Occipital lobe (tissue), 2 donors: Measurements from ENCODE around the gene EFNB1. TPM values are rescaled to one million over a fixed set of nuclear protein-coding genes. Genes with fewer than 3 reads are reported as not detected.

Experiments used
- DNase-seq: peaks from one replicate; lab custom pipeline; 2025; lab: John Stamatoyannopoulos, UW
- total RNA-seq: library from RNA; depleted of rRNA; stranded (reverse); fragments of >200 nt; gene quantifications from one replicate; pipeline ENCODE4 v1.2.3, GENCODE V29; 2014

EFNB1 gene
- total RNA-seq, 1 donor from 2014 or later: 22.3 TPM

DNA sequence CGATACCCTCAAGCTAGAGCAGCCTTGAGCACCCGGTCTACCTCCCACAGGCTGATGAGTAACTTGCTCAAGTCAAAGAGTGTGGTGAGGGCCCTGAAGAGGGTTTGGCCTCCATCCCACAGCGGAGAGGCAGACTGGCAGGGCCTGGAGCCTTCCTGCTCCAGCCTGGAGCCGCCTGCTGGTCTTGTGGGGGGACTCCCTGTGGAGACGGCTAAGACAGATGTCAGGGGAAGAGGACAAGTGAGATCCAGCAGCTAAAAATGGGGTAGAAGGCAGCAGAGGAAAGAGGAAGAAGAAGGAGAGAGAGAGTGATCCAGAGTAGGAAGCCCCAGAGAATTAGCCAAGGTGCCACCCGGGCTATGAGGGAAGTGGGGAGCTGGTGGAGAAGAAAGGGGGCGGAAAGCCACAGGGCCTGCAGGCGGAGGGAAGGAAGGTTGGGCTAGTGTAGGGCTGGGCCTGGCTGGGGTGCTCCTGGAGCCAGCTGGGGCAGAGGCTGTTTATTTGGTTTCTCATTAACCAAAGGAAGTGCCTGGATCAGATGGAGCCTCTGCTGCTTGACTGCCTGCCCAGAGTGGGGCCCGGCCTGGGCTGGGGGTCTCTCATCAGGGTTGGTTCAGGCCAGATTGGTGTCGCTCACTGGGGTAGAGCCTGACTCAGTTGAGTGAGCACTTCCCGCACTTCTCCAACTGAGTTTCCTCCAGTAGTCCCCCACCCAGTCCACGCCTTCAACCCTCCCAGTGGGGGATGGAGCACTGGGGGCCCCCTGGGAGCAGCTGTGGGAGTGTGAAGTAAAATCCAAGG is 14.2 kb downstream of the EFNB1 start:
- DNase-seq: no peak

DNA sequence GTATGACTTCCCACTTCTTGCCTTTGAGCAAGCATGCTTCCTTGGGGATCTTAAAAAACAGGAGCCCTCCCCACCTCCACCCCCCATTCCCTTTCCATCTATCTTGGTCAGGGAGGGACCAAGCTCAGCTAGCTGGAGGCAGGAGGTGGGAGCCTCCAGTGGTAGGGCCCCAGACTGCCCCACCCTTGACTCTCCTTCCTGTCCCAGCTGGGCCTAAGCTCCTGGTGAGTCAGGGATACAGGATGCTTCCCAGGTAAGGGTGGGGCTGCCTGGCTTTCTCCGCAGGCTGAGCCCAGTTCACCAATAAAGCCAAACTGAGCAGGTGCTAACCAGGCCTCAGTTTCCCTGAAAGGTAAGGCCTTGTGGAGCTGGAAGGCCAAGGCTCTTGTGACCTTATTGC is 15.2 kb downstream of the EFNB1 start:
- DNase-seq: no peak

DNA sequence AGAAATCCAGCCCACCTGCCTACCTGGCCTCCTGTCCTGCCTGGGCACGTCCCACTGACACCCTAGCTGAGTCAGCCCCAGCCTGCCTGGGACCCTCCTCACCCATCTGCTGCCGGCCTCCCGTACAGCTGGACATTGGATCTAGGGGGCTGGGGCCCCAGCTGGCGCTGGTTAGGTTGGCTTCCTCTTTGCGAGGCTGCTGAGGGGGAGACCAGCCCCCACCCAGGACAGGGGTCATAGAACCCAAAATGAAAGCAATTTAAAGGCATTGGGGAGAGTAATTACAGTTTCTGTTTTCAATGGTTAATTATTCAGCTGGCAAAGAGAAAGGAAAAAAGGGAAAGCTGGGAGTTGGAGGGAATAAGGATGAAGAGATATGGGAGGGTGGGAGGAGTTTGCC is 15.8 kb downstream of the EFNB1 start:
- no peak for DNase-seq

DNA sequence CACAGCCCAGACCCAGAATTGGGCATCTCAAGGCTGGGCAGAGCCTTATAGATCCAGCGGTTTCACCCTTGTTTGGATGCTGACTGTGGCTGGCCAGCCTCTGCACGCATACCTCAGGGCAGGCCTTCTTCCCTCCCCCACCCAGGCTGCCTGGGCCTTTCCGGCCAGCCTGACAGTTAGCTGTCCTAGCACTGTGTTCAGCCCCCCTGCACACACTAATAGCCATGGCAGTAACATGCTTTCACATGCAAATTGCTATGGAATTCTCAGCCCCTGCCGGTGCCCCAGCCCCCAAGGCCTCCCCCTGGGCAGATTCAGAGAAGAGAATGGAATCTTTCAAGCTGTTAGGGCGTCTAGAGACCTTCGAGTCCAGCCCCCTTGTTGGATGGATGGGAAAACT is 17.7 kb downstream of the EFNB1 start:
- no peak for DNase-seq

DNA sequence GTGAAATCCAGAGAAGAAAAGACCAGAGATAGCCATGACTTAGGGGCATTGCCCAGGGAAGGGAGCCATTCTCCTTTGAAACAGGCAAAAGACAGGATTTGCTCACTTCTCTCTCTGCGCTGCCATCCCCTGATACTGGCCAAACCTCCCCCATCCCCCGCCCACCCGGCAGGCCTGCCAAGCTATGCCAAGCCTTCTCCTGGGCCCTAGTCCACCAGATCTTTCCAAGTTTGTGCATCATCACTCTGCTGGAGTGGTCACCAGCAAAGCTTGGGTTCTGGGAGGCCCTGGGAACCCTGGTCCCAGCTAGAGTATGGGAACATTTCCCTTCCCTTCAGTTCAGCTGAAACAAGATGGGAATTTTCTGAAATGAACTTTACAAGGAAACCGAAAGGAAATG is 18.4 kb downstream of the EFNB1 start:
- no peak for DNase-seq

DNA sequence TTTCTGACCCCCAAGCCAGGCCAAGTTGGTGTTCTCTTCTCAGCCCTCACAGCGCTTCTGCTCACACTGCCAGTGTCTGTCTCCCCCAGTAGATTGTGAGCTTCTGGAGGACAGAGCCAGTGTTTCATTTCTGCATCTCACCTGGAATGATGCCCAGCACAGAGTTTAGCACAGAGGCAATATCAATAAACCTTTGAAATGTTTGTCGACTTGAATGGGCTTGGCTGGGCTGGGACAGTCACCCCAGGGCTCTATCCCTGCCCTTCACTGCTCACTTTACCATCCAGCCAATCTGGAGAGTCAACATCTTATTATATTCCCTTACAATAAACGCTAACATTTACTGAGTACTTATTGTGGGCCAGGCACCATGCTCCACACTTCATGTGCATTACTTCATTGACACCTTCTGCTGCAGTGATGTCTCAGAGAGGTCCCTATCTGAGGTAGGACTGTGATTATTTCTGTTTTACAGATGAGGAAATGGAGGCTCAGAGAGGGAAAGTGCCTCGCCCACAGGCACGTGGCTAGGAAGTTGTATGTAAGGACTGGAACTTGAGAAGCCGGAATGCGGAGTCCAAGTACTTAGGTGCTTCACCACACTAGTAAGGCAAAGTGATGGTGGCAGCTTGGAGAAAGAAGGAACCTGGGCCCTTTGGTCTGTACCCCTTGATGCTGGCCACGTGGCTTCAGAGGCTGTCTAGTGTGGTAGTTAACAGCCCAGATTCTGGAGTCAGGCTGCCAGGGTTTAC is 19.5 kb downstream of the EFNB1 start:
- DNase-seq: no peak

DNA sequence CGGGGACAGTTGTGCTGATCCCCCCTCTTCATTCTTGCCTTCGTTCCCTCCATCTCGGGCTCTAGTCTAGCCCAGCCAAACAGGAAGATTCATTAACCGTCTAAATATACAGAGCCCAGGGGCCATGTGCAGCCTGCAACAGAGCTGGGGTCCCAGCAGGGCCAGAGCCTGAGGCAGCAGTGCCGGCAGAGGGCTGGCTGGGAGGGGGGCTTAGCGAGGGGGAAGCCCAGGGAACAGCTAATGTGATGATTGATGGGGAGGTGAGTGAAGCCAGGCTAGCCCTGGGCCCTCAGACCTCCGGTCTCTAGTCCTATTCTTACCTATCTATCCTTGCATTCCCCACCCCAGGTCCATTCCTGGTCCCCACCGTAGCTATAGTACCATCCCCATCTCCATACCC is 22.3 kb downstream of the EFNB1 start:
- DNase-seq: no peak

DNA sequence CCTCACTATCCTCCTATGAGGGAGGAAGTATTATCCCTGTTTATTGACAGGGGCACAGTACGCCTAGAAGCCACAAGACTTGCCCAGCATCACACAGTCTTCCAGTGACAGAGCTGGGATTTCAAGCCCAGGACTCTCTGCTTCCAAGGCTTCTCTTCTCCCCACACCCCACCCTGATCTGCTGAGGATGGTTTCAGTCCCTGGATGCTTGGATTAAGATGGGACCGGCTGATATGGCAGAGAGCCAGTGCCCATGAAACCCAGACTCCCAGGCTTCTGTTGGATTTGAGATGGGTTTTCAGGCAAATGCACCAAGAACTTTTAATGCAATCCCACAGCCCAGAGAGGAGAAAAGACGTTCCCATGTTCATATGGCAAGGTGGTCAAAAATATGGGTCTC is 23.2 kb downstream of the EFNB1 start:
- DNase-seq: no peak

DNA sequence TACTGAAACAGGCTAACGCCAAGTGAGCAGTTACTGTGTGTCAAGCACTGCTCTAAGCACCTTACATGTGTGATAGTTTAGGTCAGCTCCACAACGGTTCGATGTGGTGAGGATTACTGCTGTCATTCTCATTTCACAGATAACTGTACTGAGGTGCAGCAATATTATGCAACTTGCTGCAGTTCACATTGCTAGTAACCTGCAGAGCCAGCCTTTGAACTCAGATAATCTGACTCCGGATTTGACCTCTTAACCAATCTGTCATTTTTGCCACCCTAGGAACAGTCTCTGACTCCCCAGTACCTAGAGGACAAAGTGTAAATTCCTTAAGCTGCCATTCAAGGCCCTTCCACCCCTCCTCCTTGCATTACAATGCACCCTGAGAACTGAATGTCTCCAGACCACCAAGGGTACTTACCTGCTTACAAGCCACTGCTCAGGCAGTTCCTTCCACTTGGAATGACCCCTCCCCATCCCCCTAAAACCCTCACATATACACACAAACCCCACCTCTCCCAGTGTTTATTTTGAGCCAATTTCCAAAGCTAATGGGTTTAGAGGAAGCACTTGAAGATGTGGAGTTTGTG is 24.9 kb downstream of the EFNB1 start:
- DNase-seq: no peak

DNA sequence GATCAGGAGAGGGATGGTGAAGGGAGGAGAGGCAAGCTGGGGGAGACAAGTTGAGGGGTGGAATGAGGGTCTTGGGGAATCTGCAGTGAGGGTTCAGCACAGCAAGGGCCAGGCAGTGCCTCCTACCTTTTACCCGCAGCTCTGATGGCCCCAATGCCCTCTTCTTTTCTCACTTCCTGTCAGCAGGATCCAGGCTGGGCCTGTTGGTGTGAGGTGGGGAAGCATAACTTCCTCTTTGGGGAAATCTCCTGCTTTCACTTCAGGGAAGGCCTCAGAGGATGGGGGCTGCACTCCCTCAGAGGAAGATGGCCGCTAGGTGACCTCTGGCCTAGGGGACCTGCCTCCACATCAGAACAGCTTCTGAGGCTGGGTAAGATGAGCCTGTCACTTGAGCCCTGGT is 36.5 kb downstream of the EFNB1 start:
- DNase-seq: no peak

DNA sequence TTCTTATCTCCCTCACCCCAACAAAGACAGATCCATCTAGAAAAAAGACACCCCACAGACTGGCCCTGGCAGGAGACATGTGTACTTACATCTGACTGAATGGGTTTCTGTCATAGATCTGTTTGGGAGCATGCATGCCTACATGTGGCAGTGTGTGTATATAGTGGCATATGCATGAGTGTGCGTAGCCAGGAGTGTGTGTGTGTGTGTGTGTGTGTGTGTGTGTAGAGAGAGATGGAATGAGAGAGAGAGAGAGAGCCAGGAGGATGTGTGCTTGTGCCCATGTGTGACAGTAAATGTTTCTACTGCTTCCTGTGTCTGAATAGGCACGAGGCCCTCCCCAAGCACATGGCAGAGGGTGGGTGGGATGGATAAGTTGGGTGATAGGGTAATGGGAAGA is 37.1 kb downstream of the EFNB1 start:
- DNase-seq: no peak

DNA sequence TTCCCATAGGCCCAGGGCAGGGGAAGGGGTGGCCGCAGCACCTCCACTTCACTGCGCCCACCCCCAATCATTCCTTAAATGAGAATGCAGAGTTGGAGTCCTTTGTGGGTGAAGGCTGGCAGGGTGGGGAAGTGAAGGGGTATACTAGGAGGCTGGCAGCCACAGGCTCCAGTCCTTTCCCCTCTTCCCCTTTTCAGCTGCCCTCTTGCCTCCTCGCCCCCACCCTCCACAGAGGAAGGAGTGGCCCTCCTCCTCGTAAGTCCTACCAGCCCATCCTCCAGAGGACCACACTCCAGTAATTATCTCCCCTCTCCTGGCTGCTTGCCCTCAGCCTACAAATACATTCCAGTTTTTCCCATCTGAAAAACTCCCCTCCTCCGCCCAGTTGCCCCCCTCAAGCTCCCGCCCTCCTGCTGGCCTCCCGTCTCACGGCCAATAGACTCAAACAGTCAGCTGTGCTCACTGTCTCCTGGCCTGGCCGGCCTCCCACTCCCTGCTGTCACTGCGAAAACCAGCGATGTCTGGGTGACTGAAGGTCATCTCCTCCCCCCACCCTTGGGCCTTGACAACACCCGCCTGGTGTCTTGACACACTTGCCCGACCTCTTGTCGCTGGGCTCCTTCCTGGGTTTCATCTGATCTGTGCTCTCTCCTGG is 38.8 kb downstream of the EFNB1 start:
- no peak for DNase-seq

DNA sequence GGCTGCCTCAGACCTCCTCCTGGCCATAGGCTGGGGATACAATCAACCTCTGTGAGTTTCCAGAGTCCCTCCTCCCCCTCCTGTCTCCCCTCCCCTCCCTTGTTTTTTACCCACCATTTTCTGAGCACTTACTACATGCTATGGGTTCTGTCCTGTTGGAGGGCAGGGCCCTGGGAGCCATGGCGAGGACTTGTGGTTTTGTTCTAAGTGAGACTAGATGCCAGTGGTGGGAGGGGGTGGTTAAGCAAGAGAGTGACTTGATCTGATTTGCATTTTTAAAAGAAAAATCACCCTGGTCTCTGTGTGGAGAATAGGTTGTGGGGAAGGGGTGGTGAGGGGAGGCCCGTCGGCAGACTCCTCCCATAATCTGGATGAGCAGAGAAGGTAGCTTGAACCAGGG is 39.5 kb downstream of the EFNB1 start:
- DNase-seq: no peak

DNA sequence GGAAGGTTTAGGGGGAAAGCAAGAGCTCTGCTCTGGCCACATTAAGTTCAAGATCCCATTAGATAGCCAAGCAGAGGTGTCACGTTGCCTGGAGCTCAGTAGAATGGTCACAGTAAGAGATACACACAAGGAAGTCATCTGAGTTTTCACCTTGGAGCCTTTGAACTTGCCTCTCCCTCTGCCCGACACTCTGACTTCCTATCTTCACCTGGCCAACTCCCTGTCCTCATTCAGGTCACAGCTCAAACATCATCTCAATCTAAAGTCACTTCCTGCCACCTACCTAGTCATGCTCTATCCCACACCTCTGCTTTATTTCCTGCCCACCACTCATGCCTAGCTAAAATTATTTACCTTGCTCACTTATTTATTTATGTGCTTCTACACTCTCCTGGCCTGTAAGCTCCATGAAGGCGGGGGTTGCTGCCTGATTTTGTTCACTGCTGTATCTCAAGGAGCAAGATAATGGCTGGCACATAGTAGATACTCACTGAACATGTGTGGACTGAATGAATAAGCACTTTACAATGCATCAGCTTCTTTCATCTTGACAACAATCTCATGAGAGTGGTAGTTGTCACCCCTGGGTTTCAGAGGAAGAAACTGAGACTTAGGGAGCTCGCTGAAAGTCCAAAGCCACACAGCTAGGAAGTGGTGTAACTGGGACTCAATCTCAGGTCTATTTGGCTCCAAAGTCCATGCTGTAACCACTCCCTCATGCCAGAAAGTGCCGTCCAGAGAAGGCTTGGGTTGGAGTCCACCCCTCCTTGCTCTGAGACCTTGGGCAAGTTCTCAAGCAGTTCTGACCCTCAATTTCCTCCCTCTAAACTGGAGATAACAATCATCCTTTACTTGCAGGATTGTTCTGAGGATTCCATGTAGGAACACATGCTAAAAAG is 40.3 kb downstream of the EFNB1 start:
- no peak for DNase-seq

DNA sequence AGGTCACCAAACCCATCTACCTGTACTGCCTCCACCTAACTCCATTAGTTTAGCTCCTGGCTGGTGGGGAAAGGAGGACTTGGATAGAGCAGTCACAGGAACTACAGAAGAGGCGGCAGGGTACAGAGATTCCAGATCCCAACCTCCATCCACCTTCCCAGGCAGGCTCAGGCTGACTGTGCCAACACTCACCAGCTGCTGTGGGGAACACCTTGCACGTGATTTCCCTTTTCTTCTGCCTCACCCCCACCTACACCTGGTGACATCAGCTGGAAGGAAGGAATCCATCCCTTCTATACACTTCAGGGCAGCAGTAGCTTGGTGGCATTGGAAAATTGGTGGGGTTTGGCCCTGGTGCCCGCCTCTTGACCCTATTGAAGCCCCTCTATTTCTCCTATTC is 41.5 kb downstream of the EFNB1 start:
- no peak for DNase-seq

DNA sequence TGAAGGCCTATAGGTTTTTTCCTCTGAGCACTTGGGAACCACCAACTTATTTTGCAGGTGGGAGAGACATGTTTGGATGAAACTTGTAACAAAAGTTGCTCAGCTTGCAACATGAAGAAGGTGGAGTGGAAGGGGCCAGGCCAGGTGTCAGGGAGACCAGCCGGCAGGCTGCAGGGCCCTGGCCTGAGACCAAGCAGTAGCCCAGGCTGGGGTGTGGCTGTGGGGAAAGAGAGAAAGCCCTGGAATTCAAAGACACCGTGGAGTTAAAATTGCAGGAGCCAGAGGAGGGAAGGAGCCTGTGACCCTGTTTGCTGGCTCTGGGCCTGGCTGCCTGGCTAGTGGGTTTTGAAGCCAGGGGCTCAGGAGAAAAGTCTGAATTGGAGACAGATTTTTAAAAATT is 43.4 kb downstream of the EFNB1 start:
- DNase-seq: no peak

DNA sequence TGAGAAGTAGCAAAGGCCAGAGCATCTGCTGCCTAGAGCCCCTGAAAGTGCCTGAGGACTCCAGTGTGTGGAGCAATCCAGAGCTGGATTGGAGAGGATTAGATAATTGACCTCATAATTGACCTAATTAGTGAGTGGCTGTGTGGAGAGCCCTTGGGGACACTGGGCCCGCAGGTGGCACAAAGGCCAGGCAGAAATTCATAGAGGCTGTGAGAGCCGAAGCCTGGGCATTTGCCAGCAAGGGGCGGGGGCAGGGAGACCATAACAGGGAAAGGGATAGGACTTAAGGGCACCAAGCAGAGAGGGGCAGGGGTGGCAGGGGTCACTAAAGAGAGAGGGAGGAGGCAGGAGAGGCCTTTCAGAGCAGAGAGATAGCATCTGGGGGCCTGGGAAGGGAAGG is 45.3 kb downstream of the EFNB1 start:
- no peak for DNase-seq

DNA sequence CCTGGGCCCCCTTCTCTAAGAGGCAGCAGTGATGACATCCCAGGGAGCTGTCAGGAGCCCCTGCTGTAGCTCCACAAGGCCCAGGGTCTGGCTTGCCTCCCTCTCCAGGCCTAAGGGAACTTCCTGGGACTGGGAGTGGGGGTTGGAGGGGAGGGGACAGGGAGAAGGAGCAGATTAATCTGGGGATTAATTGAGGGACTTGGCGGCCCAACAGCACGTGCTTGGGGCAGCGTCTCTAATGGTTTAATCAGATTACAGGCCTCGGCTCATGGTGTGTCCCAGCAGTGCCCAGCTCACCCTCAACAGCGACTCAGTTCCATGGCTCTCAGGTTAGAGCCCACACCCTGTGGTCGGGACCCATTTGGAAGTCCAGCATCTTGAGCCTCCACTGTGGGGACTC is 47.9 kb downstream of the EFNB1 start:
- no peak for DNase-seq

DNA sequence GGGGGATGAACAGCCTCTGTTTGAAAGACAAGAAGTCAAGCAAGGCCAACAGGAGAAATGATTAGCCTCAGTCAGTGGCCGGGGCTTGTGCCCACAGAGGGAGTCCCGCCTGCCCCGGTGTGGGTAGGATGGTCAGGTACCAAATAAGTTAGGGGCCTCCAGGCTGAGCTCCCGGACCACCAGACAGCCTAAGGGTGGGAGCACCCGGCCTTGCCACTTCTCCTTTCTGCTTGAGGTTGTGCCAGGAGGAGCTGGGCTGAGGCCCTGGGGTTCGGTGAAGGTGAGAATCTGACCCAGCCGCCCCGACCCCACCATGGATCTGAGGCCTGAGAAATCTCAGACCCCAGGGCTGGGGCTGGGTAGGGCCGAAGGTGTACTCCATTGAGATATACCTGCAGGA is 48.8 kb downstream of the EFNB1 start:
- no peak for DNase-seq

DNA sequence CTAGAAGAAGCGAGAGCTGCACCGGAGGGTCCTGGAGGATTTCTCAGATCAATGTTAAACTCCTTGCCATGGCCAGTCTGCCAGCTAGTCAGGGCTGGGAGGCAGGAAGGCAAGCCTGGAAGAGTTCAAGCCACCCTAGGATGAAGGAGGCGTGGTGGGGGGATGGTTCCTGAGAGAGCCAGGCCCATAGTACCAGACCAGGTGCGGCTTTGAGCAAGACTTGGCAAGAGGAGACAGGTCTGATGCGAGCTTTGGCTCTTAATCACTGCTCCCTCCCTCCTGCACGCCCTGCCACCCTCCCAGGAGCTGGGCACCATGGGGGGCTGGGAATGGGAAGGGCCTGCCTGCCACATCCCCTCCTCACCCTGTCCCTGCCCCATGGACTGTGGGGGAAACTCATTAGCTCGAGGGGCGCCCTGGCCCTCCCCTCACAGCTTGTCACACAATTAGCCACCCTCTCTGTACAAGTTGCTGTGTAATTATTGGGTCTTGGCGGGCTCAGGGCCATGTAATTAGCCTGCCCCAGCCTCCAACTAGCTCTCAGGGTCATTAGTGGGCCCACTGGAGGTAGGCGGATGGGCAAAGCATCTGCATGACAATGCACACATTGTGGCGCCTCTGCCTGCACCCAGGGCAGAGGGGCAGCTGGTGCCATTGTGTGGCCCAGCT is 50.3 kb downstream of the EFNB1 start:
- DNase-seq: peak; percentile 1
